RKO (cell line): ENCODE data around the gene SPSB4.

ENCODE experiments used
- DNase-seq: peaks from one replicate; pipeline ENCODE4 v3.0.0-alpha.2; 2016; ENCODE audit warnings: low spot score

Gene SPSB4

DNA sequence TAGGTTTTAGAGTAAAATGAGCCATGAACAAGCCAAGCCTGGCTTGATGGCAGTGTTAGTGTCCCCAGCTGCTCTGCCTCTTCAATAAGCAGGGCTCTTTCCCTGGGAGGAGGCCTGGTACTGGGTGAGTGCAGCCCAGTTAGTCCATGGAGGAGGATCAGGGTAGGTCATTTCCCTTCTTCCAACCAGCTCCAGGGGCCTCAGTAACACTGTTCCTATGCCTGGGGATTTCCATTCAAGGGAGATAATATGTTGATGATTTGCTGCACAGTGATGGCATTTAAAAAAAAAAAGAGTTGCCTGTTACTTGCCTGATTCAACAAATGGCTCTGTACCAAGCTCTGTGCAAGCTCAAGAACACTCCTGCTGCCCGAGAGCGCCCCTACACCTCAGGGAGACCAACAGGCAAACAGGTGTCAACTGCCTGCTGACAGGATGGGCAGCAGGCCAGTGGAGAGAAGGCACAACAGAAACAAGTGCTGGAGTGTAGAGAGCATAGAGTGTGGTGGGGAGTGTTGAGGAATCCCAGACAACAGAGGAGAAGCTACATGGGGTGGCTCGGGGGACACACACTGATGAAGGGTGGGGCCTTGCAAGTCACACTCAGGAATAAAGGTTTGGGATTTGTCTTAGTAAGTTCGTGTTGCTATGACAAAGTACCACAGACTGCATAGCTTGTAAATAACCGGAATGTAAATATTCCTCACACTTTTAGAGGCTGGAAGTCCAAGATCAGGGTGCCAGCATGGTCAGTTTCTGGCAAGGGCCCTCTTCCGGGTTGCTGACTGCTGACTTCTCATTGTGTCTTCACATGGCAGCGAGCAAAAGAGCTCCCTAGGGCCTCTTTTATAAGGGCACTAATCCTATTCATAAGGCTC, 101.9 kb downstream of the SPSB4 start:
- no peak for DNase-seq

DNA sequence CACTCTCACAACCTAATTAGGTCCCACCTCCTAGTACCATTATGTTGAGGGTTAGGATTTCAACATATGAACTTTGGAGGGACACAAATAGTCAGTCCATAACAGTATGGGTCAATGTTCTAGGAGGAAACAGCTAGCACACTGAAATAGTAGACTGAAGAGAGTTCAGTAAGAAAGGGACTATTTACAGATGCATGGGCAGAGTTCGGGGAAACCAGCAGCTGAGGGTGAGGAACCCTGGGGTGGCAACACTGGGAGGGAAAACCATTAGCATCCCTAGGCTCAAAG, 102.5 kb downstream of the SPSB4 start:
- DNase-seq, result no peak

DNA sequence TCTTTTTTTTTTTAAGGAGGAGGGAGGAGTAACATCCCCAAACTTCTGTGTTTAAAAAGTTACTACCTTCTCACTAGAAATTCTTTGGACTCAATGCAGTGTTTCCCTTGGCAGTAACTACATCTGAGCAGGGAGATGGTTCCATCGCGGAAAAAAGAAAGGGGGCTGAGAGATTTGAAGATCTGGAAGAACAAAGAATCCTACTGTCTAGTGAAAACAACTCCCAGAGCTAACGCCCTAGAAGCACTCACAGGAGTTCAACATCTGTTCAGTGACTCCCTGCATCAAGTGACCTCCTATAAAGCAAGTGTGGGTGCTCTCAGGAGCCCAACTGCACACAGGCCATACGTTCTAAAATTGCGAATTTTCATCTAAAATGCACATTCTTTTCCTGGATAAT, 113.7 kb downstream of the SPSB4 start:
- DNase-seq, result no peak

- no peak for DNase-seq
Observed at GRCh38 chr3:141167681-141168080, 116.5 kb downstream of the SPSB4 start.

GRCh38 chr3:141170678-141171295, 119.6 kb downstream of the SPSB4 start:
- no peak for DNase-seq

- no peak for DNase-seq
Observed at GRCh38 chr3:141174674-141175073, 123.5 kb downstream of the SPSB4 start.

GRCh38 chr3:141176775-141177174, 125.6 kb downstream of the SPSB4 start:
- no peak for DNase-seq

GRCh38 chr3:141178026-141178425, 126.9 kb downstream of the SPSB4 start:
- DNase-seq, result no peak

GRCh38 chr3:141178551-141178950, 127.4 kb downstream of the SPSB4 start:
- no peak for DNase-seq

GRCh38 chr3:141179983-141180382, 128.8 kb downstream of the SPSB4 start:
- DNase-seq, result no peak

DNA sequence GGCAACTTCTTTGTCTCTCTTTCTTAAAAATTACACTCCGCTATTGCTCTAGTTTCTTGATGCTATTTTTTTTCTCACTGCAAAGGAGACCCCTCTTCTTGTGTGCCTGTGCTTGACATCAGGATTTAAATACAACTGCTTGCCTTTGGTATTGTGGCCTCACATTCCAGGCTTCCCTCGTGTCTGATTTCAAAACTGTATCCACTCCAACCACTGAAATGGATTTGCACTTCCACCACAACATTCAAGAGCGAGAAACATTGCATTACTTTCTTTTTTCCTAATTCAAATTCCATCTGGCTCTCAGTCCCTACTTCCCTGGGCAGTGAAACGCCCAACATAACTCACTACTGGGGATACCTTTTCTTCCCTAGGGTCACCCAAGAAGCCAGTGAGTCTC, 130.0 kb downstream of the SPSB4 start:
- no peak for DNase-seq

- no peak for DNase-seq
Observed at GRCh38 chr3:141181819-141182218, 130.7 kb downstream of the SPSB4 start.

- DNase-seq, result no peak
Observed at GRCh38 chr3:141183606-141184005, 132.5 kb downstream of the SPSB4 start.

DNA sequence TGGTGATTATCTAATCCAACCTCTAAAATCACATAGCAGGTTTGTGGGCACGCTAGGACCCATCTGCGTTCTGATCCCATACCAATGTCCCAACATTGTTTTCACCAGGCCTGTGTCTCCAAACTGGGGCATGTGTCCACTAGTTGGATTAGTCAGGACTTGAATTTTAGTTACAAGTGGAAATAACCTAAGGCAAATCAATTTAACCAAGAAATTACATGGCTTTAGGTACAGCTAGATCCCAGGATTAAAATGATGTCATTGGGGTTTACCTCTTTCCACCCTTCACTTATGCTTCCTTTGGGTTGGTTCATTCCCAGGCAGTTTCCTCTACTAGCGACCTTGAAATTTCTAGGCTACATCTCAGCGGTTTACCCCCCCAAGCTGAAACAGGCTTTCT, 133.3 kb downstream of the SPSB4 start:
- no peak for DNase-seq

- DNase-seq, result peak; percentile 20
Observed at GRCh38 chr3:141191097-141191749, 140.1 kb downstream of the SPSB4 start.

DNA sequence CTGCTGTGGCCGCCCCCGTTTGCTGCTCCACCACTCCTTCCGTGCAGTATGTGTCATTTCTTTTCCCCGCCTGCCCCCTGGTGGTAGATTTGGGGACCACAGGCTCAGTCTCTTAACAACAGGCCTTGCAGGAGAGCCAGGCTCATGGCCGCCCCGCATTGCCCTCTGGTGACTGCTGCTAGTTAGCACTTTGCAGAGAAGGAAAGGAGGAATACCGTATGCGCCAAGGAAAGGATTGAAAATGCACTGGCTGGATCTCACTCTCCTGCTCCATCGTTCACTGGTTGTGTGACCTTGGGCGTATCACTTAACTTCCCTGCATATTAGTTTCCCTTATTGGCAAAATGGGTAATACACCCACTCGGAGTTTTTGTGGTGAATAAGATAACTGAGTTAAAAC, 141.2 kb downstream of the SPSB4 start:
- DNase-seq, result peak; percentile 93

DNA sequence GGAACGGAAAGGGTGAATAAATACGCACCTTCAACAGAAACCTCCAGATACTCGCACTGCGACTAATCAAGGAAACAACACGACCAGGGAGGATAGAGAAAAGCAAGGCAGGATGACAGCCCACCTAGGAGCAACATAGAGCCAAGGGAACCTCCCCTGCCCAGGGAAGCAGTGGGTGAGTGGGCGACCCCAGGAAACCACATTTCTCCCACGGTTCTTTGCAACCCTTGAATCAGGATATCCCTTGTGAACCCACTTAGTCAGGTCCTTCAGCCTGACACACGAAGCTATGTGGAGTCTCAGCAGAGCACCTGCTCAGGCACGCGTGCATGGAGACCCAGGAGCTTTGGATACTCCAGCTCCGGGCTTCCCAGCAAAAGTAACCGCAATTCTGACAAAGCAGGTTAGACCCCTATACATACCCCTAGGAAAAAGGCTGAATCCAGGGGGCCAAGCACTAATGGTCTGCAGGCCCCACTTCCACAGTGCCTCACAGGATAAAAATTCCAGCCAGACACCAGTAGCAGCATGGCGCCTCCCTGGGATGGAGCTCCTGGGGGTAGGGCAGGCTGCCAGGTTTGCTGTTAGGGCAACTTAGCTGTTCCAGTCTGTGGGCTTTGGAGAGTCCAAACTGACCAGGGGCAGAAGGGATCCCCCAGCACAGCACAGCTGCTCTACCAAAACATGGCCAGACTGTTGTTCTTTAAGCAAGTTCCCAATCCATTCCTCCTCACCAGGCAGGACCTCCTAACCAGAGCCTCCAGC, 142.1 kb downstream of the SPSB4 start:
- DNase-seq, result no peak
